IPS-18c (cell line): ENCODE measurements around the gene MYO3B.

Experiments used
- H3K4me3 ChIP-seq: 2 replicates; pipeline ENCODE4 v1.7.0; 2013; ENCODE audit warnings: low read depth, mild to moderate bottlenecking, low read length, moderate library complexity; ENCODE audit not compliant: insufficient read depth
- H3K9me3 ChIP-seq: one replicate; pipeline ENCODE4 v1.6.1; 2013; ENCODE audit warnings: mild to moderate bottlenecking, low read length, moderate library complexity; ENCODE audit not compliant: control insufficient read depth, insufficient read depth

The MYO3B gene

DNA sequence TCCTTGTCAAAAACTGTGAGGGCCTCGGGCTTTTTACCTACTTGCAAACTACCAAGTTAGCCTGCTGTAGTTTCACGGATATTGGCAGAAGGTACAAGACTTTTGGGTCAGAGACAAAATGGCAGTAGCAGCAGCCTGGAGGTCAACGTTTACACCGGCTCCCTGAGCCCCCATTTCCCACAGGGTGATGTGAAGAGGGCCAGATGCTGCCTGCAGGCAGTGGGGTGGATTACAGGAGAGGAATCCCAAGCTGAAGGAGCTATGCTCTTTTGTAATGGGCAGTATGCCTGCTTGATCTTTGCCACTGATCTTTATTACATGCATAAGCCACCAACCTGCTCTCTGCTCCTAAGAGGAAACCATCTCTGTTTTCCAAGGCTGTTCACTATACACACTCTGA, 507.6 kb downstream of the MYO3B start:
- H3K9me3 ChIP-seq = no peaks in the 10 kb centered on the region
- H3K4me3 ChIP-seq = no peak overlapping the region

DNA sequence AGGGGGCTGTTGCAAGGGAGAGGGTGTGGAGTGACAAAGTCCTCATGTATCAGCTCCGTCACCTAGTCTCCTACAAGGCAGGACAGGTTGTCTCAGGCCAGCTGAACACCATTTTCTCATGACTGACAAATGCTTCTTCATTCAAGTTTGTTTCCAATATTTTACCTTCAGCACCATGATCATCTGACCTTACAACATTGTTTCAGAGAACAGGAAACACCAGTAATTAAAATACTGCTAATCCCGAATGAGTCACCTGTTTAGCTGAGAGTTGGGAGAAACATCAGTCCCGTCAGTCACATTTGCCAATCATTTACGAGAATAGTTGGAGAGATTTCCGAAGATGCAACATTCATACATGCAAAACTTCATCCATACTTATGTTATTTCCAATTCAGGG, 511.5 kb downstream of the MYO3B start:
- no peaks in the 10 kb centered on the region for H3K9me3 ChIP-seq
- H3K4me3 ChIP-seq = no peak overlapping the region

DNA sequence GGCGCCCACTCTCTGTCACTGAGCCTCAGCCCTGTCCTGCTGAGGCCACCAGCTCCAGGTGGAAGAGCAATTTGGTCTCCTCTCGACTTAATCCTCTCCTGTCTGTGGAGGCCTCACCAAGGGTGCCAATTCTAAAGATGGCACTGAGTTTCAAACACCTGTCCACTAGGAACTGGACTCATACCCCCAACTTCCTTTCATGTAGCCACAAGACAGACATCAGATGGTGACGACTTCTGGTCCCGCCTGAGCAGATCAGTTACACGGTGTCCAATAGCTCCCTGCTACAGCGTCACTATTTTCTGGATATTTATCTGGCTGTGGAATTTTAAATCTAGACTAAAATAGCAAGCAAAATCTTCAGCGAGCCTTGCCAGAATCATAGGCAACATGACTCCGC, 512.7 kb downstream of the MYO3B start:
- Histone ChIP-seq H3K4me3 (no peak overlapping the region), H3K9me3 (no peaks in the 10 kb centered on the region)

DNA sequence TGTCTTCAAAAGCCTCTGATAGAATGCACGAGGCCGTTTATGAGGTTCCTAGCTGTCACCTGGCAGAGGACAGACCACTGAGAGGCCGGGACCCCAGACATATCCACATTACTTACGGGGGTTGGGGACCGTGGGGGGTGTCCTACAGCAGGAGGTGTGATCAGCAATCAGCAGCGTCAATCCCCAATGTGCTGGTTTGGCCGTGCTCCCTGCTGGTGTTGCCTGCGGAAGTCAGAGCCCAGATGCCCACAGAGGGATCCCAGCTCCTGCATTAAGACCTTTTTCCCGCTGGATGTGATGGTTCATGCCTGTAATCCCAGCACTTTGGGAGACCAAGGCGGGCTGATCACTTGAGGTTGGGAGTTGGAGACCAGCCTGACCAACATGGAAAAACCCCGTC, 516.4 kb downstream of the MYO3B start:
- no peaks in the 10 kb centered on the region for H3K9me3 ChIP-seq
- H3K4me3 ChIP-seq = no peak overlapping the region

DNA sequence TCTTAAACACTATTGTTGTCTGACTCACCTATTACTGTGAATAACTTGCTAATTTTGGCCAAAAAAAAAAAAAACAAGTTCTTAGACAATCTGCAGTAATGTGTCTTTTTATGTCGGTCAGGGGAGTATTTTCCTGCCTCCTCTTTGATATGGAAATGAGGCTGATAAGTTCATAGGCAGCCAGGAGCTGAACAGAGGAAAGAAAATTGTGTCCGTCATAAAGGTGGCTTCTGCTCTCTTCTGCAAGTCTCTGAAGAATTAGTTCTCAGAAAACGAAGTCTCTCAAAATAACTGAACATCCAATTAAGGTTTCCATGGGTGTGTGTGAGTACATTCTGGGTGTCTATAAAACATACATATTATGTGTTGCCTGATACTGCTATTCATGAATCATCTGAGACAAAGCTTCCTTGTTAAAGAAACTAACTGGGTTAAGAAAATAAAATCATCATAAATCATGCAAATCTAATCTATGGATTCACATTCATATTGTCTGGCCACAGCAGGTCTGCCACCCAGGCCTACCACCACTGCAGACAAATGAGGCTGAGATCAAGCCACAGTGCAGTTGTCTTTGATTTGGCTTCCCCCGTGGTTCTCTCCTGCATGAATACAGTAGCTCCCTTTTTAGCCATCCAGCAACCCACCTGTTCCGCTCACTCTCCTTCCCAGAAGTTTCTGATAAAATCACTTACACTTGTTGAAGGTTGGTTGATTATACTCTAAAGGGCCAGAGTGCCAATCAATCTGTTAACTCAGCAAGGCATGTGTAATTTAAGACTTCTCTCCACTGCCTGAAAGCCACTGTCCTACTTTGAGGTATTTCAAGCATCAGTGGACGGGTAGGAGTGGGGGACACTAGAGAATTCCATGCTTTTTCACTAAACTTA, 517.8 kb downstream of the MYO3B start:
- no peak overlapping the region for H3K4me3 ChIP-seq
- no peaks in the 10 kb centered on the region for H3K9me3 ChIP-seq

DNA sequence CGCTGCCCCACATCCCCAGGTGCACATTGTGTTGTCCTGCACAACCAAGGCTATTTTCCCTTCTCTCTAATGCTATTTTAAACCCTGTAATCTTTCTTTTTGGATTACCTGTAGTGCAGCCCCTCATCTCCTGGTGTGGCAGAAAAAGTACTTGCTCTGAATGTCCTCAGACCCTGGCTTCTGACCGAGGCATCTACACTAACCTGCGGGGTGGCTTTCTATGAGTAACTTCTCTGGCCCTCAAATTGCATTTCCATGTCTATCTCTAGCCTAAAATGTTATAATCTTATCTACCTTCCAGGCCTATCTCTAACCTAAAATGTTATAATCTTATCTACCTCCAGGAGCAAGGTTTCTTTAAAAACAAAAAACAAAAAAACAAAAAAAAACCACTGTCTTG, 519.0 kb downstream of the MYO3B start:
- H3K4me3 ChIP-seq = no peak overlapping the region
- H3K9me3 ChIP-seq = no peaks in the 10 kb centered on the region

DNA sequence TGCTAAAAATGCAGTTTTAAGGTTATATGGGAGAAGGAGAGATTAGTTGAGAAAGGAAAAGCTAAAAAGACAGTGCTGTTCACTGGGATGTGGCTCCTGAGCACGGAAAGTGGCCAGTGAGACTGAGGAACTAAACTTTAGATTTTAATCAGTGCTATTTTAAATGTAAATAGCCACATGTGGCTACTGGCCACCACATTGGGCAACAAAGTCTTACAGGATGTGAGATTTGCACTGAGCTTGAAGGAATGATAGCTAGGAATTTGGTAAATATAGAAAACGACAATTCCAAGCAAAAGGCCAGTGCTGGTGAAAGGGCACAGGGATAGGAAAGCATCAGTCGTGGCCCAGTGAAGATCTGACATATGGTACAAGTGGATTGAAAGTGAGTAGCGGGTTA, 523.1 kb downstream of the MYO3B start:
- no peak overlapping the region for H3K4me3 ChIP-seq

DNA sequence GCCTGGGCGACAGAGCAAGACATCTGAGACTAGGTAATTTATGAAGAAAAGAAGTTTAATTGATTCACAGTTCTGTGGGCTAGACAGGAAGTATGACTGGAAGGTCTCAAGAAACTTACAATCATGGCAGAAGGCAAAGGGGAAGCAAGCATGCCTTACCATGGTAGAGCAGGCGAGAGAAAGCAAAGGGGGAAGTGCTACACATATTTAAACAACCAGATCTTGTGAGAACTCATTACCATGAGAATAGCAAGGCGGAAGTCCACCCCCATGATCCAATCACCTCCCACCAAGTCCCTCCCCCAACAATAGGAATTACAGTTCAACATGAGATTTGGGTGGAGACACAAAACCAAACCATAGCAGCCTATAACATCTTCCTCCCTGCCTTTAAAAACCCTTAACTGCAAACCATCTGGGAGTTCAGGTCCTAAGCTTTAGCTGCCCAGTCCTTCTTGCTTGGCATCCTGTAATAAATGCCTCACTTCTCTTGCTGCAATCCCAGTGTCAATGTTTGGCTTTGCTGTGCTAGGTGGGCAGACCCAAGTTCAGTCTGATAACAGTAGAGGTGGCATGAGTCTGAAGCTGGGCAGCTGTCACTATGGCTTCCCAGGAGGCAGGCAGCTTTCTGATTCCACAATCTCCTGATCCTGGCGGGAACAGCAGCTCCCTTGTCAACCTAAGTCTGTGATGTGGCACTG, 526.0 kb downstream of the MYO3B start:
- H3K4me3 ChIP-seq = no peak overlapping the region

More for the DNA sequence above, 523.1 kb downstream of the MYO3B start:
- H3K9me3 ChIP-seq = peaks cover 4% of the 10 kb centered on the region

More for the DNA sequence above, 526.0 kb downstream of the MYO3B start:
- peaks cover 4% of the 10 kb centered on the region for H3K9me3 ChIP-seq
